Activated naive CD8-positive, alpha-beta T cell treated with anti-CD3 and anti-CD28 coated beads for 36 hours (primary cell): ENCODE results near the gene SH3YL1. TPM values are rescaled to one million over a fixed set of nuclear protein-coding genes. Genes with fewer than 3 reads are reported as not detected.

ENCODE experiments used
- DNase-seq: peaks from one replicate; pipeline ENCODE4 v3.0.0; 2021
- H3K27ac Mint-ChIP-seq: one replicate; pipeline ENCODE4 v1.8.0; 2022; ENCODE audit warnings: mild to moderate bottlenecking, moderate library complexity, mixed read lengths
- H3K27me3 Mint-ChIP-seq: one replicate; pipeline ENCODE4 v1.8.0; 2022; ENCODE audit warnings: mild to moderate bottlenecking, mixed read lengths
- H3K36me3 Mint-ChIP-seq: one replicate; pipeline ENCODE4 v1.8.0; 2021; ENCODE audit warnings: mild to moderate bottlenecking, mixed read lengths
- H3K4me1 Mint-ChIP-seq: one replicate; pipeline ENCODE4 v1.8.0; 2021; ENCODE audit warnings: mixed read lengths
- H3K4me3 Mint-ChIP-seq: one replicate; pipeline ENCODE4 v1.8.0; 2022; ENCODE audit warnings: mild to moderate bottlenecking, moderate library complexity, mixed read lengths
- H3K9me3 Mint-ChIP-seq: one replicate; pipeline ENCODE4 v1.8.0; 2022; ENCODE audit warnings: mixed read lengths
- total RNA-seq, 2 experiments: library from RNA; stranded (reverse); gene quantifications; one replicate each; pipeline ENCODE4 v1.2.3, GENCODE V29; 2021

SH3YL1 gene
- total RNA-seq, 2 experiments from 2014 or later, result 15.8 to 17.9 TPM

DNA sequence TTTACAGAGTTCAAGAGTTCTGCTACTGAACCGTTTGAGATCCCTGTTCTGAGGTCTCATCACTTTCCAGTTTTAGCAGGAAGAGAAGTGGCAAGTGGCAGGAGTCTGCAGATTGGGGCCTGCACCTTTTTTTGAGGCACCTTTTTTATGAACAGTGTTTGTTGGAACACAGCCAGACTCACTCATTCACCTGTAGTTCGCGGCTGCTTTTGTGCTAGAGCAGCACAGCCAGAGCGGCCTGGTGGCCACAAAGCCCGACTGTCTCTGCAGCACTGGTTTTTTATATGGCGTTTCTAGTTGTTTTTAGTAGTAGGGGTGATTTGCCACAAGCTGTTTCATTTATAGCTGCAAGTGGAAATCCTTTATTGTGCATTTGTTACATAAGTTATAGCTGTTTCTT is 9.5 kb upstream of the SH3YL1 start:
- Mint-ChIP-seq H3K4me1 (peaks cover 40% of the 10 kb centered on the region), H3K36me3 (peaks cover 27% of the 10 kb centered on the region), H3K27me3 (no peaks in the 10 kb centered on the region), H3K9me3 (no peaks in the 10 kb centered on the region), H3K4me3 (no peak overlapping the region), H3K27ac (no peak overlapping the region)
- no peak for DNase-seq

DNA sequence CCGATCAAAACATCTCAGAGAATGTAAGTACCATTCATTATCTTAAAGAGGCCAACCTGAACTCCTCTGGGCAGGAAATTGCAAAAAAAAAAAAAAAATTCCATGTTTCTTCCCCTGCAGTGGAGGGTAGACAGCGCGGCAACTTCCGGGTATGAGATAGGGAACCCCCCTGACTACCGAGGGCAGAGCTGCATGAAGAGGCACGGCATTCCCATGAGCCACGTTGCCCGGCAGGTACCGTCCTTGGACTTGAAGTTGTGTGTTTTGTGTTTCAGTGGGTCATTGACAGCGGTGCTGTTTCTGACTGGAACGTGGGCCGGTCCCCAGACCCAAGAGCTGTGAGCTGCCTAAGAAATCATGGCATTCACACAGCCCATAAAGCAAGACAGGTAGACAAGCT is 8.1 kb upstream of the SH3YL1 start:
- H3K36me3 Mint-ChIP-seq, result peaks cover 22% of the 10 kb centered on the region
- H3K9me3 Mint-ChIP-seq, result no peaks in the 10 kb centered on the region
- no peaks in the 10 kb centered on the region for H3K27me3 Mint-ChIP-seq
- no peak overlapping the region for H3K4me3 Mint-ChIP-seq
- peaks cover 53% of the 10 kb centered on the region for H3K4me1 Mint-ChIP-seq
- no peak overlapping the region for H3K27ac Mint-ChIP-seq
- DNase-seq, result no peak

DNA sequence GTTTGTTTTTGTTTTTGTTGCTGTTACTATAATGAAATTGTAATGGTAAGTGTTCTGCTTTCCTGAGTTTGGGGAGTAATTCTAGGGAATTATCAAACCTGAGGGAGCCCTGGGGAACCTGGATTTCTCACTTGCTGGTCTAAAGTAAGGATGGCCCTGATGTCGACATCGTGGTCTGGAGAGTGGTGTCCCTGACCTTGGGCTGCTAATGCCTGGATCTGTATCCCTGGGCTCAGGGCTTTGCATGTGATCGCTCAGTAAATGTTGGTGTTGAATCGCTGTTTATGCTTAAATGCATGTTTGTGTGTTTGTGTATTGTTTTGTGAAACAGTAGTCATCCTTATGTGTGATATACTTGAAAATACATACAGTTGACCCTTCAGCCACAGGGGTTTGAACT is 7.0 kb upstream of the SH3YL1 start:
- Mint-ChIP-seq H3K4me1 (peaks cover 56% of the 10 kb centered on the region), H3K27ac (peak overlapping the region; percentile 17), H3K4me3 (no peak overlapping the region), H3K9me3 (no peaks in the 10 kb centered on the region), H3K27me3 (no peaks in the 10 kb centered on the region), H3K36me3 (peaks cover 23% of the 10 kb centered on the region)
- DNase-seq, result no peak

DNA sequence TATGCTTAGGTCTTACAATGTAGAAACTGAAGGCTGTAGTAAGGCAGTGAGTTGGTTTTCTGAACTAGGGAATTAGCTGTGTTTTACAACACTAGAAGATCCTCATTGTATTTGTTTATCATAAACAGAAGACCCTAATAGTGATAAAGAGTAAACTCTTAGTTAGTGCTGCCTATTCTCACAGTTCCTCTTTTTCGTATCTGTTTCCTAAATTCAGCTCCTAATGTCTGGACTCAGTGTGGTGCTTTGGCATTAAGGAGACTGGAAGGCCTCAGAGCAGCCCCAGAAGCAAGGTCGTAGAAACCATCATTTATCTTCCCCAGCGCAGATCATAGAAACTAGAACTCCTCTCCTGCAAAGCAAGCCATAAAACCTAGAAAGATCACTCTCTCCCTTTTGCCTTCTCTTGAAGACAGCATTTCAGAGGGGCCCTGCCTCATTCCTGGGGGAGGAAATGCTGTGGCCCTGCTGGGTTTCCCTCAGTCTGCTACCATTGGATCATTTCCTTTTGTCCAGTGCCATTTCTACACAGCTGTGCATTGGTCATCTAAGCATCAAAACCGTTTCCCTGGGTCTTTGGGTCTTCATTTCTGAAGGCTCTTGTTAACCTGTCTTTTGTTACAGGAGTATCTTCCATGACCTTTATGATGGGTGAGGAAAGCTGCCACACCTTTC is 5.7 kb upstream of the SH3YL1 start:
- no peak overlapping the region for H3K27ac Mint-ChIP-seq
- DNase-seq, result no peak
- no peaks in the 10 kb centered on the region for H3K27me3 Mint-ChIP-seq
- H3K4me1 Mint-ChIP-seq, result peaks cover 51% of the 10 kb centered on the region
- peaks cover 20% of the 10 kb centered on the region for H3K36me3 Mint-ChIP-seq
- no peak overlapping the region for H3K4me3 Mint-ChIP-seq
- no peaks in the 10 kb centered on the region for H3K9me3 Mint-ChIP-seq

DNA sequence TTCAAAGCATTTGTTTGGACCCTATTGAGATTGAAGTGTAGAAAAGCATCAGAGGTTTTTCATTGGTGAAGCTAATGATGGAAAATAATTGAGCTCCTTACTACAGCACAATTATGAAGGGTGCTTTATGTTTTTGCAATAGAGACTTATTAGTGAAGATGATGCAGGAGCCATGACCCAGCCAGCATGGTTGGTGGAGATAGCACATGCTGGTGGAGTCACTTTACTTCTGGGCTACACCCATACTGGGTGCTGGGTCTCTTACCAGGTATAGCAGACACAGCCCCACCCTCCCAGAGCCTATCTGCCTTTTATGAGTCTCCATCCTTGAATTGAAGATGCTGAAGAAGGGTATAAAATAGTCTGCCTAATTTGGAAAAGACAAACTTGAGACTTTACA is 4.5 kb upstream of the SH3YL1 start:
- Mint-ChIP-seq H3K27ac (no peak overlapping the region), H3K4me1 (peaks cover 51% of the 10 kb centered on the region), H3K4me3 (no peak overlapping the region)

DNA sequence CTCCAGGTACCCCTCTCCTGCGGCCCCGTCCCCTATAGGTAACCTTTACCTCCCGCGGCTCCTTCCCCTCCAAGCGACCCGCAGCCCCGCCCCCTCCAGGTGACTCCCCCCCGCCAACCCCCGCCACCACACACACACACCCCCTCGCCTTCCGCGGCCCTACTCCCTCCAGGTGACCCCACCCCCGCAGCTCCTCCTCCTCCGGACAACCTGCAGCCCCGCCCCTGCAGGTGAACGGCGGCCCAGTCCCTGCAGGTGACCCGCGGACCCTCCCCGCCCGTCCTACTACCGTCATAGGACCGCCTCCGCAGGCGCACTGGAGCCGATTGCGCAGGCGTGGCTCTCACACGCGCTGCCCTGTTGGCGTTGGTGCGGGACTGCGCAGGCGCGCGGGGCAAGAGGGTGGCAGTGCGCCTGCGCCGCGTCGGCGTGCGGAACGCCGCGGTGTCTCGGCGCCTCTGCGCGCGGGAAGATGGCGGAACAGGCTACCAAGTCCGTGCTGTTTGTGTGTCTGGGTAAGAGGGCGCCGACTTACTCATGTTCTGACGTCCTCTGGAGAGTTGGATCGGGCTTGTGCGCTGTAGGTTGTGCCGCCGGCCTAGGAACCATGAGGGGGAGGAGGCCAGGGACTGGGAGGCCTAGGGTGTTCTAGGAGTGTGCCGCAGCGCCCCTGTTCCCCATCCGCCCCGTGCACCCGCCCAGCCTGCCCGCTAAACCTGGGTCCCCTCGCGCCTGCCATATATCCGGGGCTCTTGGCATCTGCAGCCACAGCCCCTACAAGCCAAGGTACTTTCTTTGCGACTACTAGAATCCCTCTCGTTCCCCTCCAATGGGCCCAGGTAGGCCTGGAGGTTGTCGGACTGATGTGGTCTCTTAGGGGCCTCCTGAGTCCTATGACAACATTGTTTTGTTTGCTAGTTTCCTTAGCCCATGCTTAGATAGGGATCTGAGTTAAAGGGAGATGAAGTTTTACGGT is 949 bp upstream of the SH3YL1 start, which contains the start of gene ACP1:
ACP1 (plus strand) TSS at position 455 of the 976 bp plus-strand sequence; CDS start at position 473, 18 bp downstream.
- H3K36me3 Mint-ChIP-seq, result peaks cover 24% of the 10 kb centered on the region
- peak within 1 kb of the TSS; percentile 97 for H3K27ac Mint-ChIP-seq
- H3K4me1 Mint-ChIP-seq, result peaks cover 38% of the 10 kb centered on the region
- no peaks in the 10 kb centered on the region for H3K9me3 Mint-ChIP-seq
- H3K27me3 Mint-ChIP-seq, result no peaks in the 10 kb centered on the region
- H3K4me3 Mint-ChIP-seq, result peak within 1 kb of the TSS; percentile 91
- peak; percentile 97 for DNase-seq

More for the DNA sequence above, 4.5 kb upstream of the SH3YL1 start:
- no peaks in the 10 kb centered on the region for H3K27me3 Mint-ChIP-seq
- DNase-seq, result no peak
- no peaks in the 10 kb centered on the region for H3K9me3 Mint-ChIP-seq
- peaks cover 18% of the 10 kb centered on the region for H3K36me3 Mint-ChIP-seq

DNA sequence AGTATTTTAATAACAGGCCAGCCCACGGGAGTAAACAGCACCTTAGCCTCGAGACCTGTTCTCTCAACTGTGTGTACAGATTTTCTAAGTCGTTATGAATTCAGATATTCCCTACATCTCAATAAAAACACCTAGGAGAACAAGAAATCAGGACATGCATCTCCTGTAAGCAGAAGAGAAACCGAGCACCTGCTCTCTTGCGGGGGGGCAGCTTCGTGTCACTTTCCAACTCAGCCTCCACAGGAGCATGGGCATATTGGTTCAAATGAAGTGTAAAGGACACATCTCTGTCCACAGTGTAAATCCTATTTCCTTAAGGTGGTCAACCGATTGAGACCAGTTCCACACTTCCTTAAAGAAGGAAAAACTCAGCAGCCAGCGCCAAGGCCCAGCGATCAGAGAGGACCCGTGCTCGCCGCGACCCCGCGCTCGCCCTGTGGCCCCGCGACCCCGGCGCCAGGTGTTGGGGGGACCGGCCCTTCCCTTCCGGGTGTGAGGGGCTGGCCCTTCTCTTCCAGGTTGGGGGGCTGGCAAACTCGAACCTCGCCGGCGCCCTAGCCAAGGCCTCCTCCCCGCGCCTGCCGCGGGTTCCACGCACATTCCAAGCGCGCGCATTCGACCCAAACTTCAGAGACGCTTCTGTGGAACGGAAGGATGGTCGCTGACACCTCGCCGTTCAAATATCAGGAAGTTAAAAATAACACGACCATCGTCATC is 652 bp downstream of the SH3YL1 start:
- Mint-ChIP-seq H3K27ac (peak overlapping the region; percentile 82), H3K4me1 (peaks cover 25% of the 10 kb centered on the region), H3K27me3 (no peaks in the 10 kb centered on the region), H3K36me3 (peaks cover 36% of the 10 kb centered on the region), H3K4me3 (peak overlapping the region; percentile 91), H3K9me3 (peaks cover 11% of the 10 kb centered on the region)
- no peak for DNase-seq

DNA sequence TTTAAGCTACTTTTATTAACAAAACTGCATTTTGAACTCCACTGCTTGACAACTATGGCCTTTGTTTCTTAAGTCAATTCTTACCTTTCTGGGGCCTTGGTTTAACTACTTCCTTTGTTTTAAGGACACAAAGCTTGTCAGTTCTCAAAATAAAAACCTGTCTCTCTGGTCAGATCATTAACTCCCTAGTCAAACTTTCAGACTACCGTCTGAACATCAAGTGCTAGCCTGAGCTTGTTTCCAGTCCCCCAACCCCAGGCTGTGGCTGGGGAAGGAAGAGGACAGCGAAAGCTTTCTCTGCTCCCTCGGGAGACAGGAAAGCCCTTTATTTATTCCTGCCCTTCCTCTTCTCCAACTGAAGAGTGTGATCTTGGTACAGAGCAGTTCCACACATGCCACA is 1.7 kb downstream of the SH3YL1 start:
- Mint-ChIP-seq H3K27me3 (no peaks in the 10 kb centered on the region), H3K4me3 (no peak overlapping the region), H3K9me3 (peaks cover 20% of the 10 kb centered on the region), H3K36me3 (peaks cover 38% of the 10 kb centered on the region), H3K4me1 (peaks cover 15% of the 10 kb centered on the region), H3K27ac (peak overlapping the region; percentile 39)
- DNase-seq, result no peak

DNA sequence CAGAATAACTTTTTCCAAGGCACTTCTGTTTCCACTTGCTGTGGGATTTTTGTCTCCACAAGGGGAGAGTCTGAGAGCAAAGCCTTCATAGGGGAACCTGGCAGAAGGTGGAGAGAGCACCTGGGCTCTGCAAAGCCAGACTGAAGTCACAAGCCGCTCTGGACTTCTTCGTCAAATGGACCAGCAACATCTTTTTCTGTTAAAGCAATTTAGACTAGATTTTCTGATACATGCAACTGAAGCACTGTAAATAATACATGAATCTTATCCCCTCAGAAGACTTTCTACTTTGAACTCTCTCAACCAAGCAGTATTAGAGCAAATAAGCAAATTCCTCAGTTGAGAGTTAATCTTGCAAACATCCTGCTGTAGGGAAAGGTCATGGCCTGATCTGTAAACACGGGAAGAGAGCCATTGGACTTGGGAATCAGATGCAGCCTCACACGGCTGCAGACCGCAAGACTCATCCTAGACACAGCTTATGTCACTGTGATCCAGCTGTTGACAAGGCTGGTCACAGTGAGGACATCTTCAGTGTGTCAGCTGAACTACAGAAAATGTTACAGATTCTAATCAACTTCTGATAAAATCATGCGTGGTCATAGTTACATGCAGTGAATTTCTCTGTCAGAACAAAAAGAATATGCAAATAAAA is 3.2 kb downstream of the SH3YL1 start:
- no peak for DNase-seq
- Mint-ChIP-seq H3K27me3 (no peaks in the 10 kb centered on the region), H3K9me3 (peaks cover 20% of the 10 kb centered on the region), H3K36me3 (peaks cover 31% of the 10 kb centered on the region), H3K4me3 (no peak overlapping the region), H3K27ac (no peak overlapping the region), H3K4me1 (peaks cover 12% of the 10 kb centered on the region)

DNA sequence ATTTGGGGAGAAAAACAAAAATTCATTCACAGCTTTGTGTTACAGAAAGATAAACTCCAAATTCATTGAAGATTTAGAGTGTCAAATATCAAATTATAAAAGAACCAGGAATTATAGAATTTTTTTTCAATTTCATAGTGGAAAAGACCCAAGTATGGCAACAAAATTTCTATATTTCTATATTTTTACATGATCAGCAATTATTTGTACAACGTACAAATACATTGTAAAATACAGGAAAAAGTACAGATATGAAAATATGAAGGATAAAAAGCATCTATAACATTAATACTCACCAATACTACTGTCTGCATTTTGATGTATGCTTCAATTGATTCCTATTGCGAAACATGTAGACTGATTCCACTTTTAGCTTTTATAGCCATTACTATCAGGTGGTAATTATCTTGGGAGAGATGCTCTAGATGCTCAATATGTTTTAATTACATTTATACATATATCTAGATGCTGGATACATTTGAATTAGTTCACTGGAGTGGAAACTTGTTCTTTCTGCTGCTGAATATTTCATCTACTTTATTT is 4.0 kb downstream of the SH3YL1 start:
- H3K36me3 Mint-ChIP-seq, result peaks cover 31% of the 10 kb centered on the region
- H3K27me3 Mint-ChIP-seq, result no peaks in the 10 kb centered on the region
- no peak overlapping the region for H3K4me3 Mint-ChIP-seq
- peaks cover 12% of the 10 kb centered on the region for H3K4me1 Mint-ChIP-seq
- H3K27ac Mint-ChIP-seq, result no peak overlapping the region
- H3K9me3 Mint-ChIP-seq, result peaks cover 20% of the 10 kb centered on the region
- DNase-seq, result no peak

DNA sequence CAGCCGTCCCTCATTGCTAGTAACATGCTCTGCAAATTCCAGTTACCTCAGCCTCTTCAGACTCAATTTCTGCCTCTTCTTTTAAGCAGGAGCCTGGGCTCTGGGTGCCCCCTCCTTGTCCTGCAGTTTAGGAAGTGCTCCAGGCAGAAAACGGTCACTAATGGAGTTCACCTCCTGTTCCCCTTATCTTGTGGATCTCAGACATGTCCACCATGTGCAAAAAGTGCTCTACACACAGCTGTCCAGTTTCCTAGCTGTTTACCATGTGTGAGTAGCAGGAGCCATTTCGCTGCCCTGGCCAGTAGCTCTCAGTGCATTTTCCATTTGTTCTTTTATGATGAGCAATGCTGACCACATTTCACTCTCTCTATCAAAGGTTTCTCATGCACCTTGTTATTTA is 4.9 kb downstream of the SH3YL1 start:
- Mint-ChIP-seq H3K36me3 (peaks cover 31% of the 10 kb centered on the region), H3K4me1 (peaks cover 12% of the 10 kb centered on the region), H3K9me3 (peaks cover 20% of the 10 kb centered on the region), H3K27me3 (no peaks in the 10 kb centered on the region), H3K27ac (no peak overlapping the region), H3K4me3 (no peak overlapping the region)
- no peak for DNase-seq

DNA sequence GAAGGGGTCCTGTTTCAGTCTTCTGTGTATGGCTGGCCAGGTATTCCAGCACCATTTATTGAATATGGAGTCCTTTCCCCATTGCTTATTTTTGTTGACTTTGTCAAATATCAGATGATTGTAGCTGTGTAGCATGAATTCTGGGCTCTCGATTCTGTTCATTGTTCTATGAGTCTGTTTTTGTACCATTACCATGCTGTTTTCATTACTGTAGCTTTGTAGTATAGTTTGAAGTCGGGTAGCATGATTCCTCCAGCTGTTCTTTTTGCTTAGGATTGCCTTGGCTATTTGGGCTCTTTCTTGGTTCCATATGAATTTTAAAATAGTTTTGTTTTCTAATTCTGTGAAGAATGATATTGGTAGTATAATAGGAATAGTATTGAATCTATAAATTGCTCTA is 6.0 kb downstream of the SH3YL1 start:
- Mint-ChIP-seq H3K4me1 (peaks cover 9% of the 10 kb centered on the region), H3K9me3 (peaks cover 20% of the 10 kb centered on the region), H3K4me3 (no peak overlapping the region), H3K36me3 (peaks cover 29% of the 10 kb centered on the region), H3K27ac (no peak overlapping the region), H3K27me3 (no peaks in the 10 kb centered on the region)
- DNase-seq, result no peak

DNA sequence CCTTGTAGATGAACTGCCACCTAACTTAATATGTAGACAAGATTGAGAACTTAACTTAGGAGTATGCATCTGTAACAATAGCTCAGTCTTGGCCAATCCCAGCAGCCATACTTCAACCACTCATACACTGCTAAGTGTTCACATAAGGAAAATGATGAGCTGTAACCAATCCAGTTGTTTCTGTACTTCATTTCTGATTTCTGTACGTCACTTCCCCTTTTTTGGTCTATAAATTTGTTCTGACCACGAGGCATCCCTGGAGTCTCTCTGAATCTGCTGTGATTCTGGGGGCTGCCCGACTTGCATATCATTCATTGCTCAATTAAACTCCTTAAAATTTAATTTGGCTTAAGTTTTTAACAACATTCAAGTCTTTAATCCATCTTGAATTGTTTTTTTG is 6.4 kb downstream of the SH3YL1 start:
- no peak overlapping the region for H3K4me3 Mint-ChIP-seq
- H3K27me3 Mint-ChIP-seq, result no peaks in the 10 kb centered on the region
- H3K9me3 Mint-ChIP-seq, result peaks cover 20% of the 10 kb centered on the region
- H3K36me3 Mint-ChIP-seq, result peaks cover 24% of the 10 kb centered on the region
- H3K4me1 Mint-ChIP-seq, result peaks cover 5% of the 10 kb centered on the region
- no peak overlapping the region for H3K27ac Mint-ChIP-seq
- DNase-seq, result no peak

DNA sequence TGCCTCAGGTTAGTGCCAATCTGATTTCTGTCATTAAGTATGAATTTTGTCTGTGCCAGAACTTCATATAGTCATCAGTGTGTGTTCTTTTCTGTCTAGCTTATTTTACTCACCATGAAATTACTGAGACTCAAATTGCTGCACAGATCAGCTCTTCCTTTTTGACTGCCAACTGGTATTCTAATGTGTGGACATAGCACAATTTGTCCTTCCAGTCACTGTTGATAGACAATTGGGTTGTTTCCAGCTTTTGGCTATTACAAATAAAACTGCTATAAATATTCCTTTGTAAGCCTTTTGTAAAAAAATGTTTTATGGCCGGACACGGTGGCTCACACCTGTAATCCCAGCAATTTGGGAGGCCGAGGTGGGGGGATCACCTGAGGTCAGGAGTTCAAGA is 7.7 kb downstream of the SH3YL1 start:
- Mint-ChIP-seq H3K27me3 (no peaks in the 10 kb centered on the region), H3K36me3 (peaks cover 20% of the 10 kb centered on the region), H3K4me3 (no peak overlapping the region), H3K4me1 (no peaks in the 10 kb centered on the region), H3K9me3 (peaks cover 20% of the 10 kb centered on the region), H3K27ac (no peak overlapping the region)
- no peak for DNase-seq
